Measurements from ENCODE around the gene GNPNAT1. TPM values are rescaled to one million over a fixed set of nuclear protein-coding genes. Genes with fewer than 3 reads are reported as not detected.

GNPNAT1 gene
- 10 to 100 TPM; 12.2 TPM for total RNA-seq

DNA sequence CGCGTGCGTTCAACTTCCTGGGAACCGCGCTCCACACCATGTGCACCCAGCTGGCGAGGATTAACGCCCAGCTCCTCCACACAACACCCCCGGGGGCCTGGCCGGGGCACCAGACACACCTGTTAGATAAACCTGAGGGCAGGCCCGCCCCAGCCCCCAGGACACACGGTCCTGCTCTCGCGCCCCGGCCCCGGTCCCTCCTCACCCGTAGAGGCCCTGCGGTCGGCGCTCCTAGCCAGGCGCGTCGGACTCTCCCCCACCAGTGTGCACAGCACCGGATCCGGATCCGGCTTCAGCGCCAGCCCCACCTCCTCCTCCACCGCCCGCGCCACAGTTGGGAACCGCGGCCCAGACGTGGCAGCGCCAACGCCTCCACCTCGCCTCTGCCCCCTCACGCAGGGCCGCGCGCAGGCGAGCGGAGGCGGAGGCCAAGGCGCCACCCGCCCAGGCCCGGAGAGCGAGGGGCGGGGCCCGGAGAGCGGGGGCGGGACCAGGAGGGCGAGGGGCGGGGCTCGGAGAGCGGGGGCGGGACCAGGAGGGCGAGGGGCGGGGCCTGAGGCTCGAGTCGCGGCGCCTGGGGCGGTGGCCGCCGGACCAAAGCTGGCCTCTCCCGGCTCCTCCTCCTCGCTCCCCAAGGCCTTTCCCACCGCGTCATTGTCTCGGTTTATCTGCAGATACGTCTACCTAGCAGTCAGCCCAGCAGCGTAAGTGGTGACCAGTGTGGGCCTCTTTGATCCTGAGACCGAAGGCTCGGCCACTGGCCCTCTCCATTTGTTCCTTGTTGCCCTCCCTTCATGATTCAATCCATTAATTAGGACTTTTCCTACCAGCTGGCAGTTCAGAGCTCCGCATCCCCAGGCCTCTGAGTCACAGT lies at the start of gene GNPNAT1:
Gene GNPNAT1 (minus strand): TSS at position 385 of the 874 bp plus-strand sequence. CDS start 6,957 bp downstream, outside the sequence.

DNA sequence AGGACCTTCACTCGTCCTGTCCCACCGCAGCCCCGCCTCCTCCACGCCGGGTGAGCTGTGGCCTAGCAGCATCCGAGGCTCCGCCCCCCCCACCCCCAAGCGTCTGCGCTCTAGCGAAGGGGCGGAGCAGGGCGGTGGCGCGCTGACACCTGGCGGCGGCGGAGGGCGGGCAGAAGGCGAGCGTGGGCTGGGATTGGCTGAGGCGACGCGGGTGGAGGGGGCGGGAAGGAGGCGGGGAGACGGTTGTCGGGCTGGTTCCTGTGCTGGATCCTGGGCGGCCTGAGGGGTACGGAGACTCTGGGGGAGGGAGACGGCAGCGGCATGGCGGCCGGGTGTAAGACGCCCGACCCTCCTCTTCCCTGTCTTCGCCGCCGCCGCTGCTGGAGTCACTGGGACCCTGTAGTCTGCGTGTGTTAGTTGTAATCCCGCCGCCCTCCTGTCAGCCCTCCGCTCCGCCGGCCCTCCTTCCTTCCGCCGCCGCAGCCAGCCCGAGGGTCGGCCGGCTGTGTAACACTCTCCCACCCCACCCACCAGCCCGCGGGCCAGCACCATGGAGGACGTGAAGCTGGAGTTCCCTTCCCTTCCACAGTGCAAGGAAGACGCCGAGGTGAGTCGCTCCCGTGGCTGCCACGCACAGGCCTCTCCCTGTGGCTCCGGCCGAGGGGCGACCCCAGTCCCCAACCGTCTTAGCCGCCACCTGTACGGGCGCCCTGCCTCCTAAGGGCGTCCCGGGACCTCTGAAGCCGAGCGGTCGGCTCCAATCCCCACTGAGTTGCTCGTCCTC lies 61.3 kb downstream of the GNPNAT1 start, which contains the start of gene STYX:
Gene STYX (plus strand): TSS at position 242 of the 784 bp plus-strand sequence. CDS start 309 bp downstream, at position 551.

Other genes starting within 250 kb of the GNPNAT1 start
- gene TXNDC16, start 239.1 kb downstream of the GNPNAT1 start, total RNA-seq = 10 to 100 TPM; 10.1 to 11.9 TPM
- under 1 TPM; 0.45 to 0.67 TPM for gene GPR137C, start 238.8 kb downstream of the GNPNAT1 start, total RNA-seq
- 100 to 1,000 TPM; 173 to 188 TPM for gene ERO1A, start 96.0 kb downstream of the GNPNAT1 start, total RNA-seq
- 10 to 100 TPM; 62.9 to 74.7 TPM for gene PSMC6, start 84.4 kb downstream of the GNPNAT1 start, total RNA-seq
- 10 to 100 TPM; 20.4 to 21.1 TPM for gene STYX, start 61.4 kb downstream of the GNPNAT1 start, total RNA-seq
- under 1 TPM; 0.17 to 0.55 TPM for gene FERMT2, start 159.4 kb upstream of the GNPNAT1 start, total RNA-seq